HepG2 (cell line): ENCODE measurements around the gene MYL6. TPM values are rescaled to one million over a fixed set of nuclear protein-coding genes. Genes with fewer than 3 reads are reported as not detected.
A peak's percentile ranks its signal among the peaks of the same experiment; 100 is the strongest.

Experiments used
- GZF1 ChIP-seq: sonication (generic); formaldehyde crosslinking; IDR thresholded peaks from 2 replicates; pipeline ENCODE4 v1.5.1; 2020; ENCODE audit warnings: mild to moderate bottlenecking, missing genetic modification reagents
- HNF4G ChIP-seq, 2 experiments: sonication (generic) in 1 of 2; formaldehyde crosslinking in 1 of 2; IDR thresholded peaks; 2 replicates each; pipeline versions ENCODE4 v1.4.0 to v1.6.1; 2011 to 2020; ENCODE audit warnings: borderline replicate concordance in 2 of 2, low read depth in 2 of 2, mild to moderate bottlenecking in 2 of 2, low read length in 1 of 2, missing genetic modification reagents in 1 of 2, moderate library complexity in 1 of 2
- ZMYM2 ChIP-seq: sonication (generic); formaldehyde crosslinking; IDR thresholded peaks from 2 replicates; pipeline ENCODE4 v1.8.0; 2022; ENCODE audit warnings: mild to moderate bottlenecking, missing genetic modification reagents
- ZNF367 ChIP-seq: sonication (generic); formaldehyde crosslinking; IDR thresholded peaks from 2 replicates; pipeline ENCODE4 v1.4.0; 2020; ENCODE audit warnings: missing genetic modification reagents, borderline replicate concordance
- ZNF547 ChIP-seq: sonication (generic); formaldehyde crosslinking; IDR thresholded peaks from 2 replicates; pipeline ENCODE4 v1.5.1; 2020; ENCODE audit warnings: mild to moderate bottlenecking, missing genetic modification reagents
- ZNF839 ChIP-seq: sonication (generic); formaldehyde crosslinking; IDR thresholded peaks from 2 replicates; pipeline ENCODE4 v1.4.0; 2020; ENCODE audit warnings: missing genetic modification reagents, mild to moderate bottlenecking, borderline replicate concordance
- ZNF841 ChIP-seq: sonication (generic); formaldehyde crosslinking; IDR thresholded peaks from 2 replicates; pipeline ENCODE4 v1.8.1; 2023; ENCODE audit warnings: missing genetic modification reagents, borderline replicate concordance
- polyA plus RNA-seq, 8 experiments: library from polyadenylated mRNA; depleted of rRNA in 3 of 8; stranded (reverse) in 7 of 8; unstranded in 1 of 8; fragments of >200 nt; fragmentation: Illumina TruSeq in 4 of 8; extraction: Trizol in 4 of 8; gene quantifications; 2 replicates each; pipeline versions ENCODE4 v1.2.1 to v1.2.3, GENCODE V29; 2011 to 2016; ENCODE audit warnings: low read depth in 4 of 8, missing spikeins in 1 of 8, mixed read lengths in 1 of 8; ENCODE audit not compliant: insufficient read depth in 1 of 8
- total RNA-seq, 5 experiments: library from RNA; depleted of rRNA; stranded (reverse); fragments of >200 nt; fragmentation: Illumina TruSeq; extraction: Trizol; gene quantifications; 2 replicates each; pipeline ENCODE4 v1.2.3, GENCODE V29; 2016; ENCODE audit warnings: low read depth in 1 of 5
- TF ChIP-seq, protein P1 (sequence below): sonication (generic); formaldehyde crosslinking; IDR thresholded peaks from 2 replicates; pipeline ENCODE4 v1.5.0; 2020; ENCODE audit warnings: missing genetic modification reagents, mild to moderate bottlenecking, borderline replicate concordance
- TF ChIP-seq, protein P2 (sequence below): sonication (generic); formaldehyde crosslinking; IDR thresholded peaks from 2 replicates; pipeline ENCODE4 v1.5.0; 2020; ENCODE audit warnings: mild to moderate bottlenecking, missing genetic modification reagents
- TF ChIP-seq, protein P3 (sequence below): IDR thresholded peaks from 2 replicates; pipeline ENCODE4 v1.6.1; 2016; ENCODE audit warnings: low read depth
- TF ChIP-seq, protein P4 (sequence below), 2 experiments: fragments of 450-650 bp in 1 of 2; sonication (generic) in 1 of 2; formaldehyde crosslinking; IDR thresholded peaks; 2 replicates each; pipeline versions ENCODE4 v1.5.0 to v1.8.0; 2020 to 2022; ENCODE audit warnings: mild to moderate bottlenecking in 1 of 2, missing genetic modification reagents in 1 of 2
- TF ChIP-seq, protein P5 (sequence below): IDR thresholded peaks from 2 replicates; pipeline ENCODE4 v1.6.1; 2016; ENCODE audit warnings: low read depth, missing genetic modification reagents, missing compliant biosample characterization

The MYL6 gene
- total and polyA plus RNA-seq, 2 of the 13 experiments (the other 11 are each of a cell fraction or from before 2014, with no cell fraction given), result 1,127 to 1,192 TPM

DNA sequence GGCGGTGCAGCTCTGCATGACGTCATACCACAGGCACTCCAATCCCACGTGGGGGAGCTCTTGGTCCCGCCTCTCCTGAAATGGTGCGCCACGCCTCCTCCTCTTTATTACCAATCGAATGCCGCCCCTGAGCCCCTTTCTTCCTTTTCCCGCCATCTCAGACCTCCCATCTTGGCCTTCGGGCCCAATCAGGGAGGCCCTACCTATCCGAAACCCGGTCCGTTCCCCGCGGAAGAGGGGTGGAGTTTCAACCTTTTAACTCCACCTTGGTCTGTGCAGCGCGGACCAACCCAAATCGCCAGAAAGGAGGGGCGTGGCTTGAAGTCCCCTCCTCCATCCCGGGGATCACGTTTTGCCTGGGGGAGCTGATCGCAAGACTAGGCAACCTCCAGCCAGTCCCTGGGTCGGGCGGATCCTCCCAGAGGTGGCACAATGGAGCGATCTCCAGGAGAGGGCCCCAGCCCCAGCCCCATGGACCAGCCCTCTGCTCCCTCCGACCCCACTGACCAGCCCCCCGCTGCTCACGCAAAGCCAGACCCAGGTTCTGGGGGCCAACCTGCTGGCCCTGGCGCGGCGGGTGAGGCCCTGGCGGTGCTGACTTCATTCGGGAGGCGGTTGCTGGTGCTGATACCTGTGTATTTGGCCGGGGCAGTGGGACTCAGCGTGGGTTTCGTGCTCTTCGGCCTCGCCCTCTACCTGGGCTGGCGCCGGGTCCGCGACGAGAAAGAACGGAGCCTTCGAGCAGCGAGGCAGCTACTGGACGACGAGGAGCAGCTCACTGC lies 30.1 kb upstream of the MYL6 start, which contains the start of gene ESYT1 (continued):
- TF ChIP-seq, protein P1, sequence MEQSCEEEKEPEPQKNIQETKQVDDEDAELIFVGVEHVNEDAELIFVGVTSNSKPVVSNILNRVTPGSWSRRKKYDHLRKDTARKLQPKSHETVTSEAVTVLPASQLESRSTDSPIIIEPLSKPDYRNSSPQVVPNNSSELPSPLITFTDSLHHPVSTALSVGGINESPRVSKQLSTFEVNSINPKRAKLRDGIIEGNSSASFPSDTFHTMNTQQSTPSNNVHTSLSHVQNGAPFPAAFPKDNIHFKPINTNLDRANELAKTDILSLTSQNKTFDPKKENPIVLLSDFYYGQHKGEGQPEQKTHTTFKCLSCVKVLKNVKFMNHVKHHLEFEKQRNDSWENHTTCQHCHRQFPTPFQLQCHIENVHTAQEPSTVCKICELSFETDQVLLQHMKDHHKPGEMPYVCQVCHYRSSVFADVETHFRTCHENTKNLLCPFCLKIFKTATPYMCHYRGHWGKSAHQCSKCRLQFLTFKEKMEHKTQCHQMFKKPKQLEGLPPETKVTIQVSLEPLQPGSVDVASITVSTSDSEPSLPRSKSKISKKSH (CRISPR knock-in tag), result no peak; the same call in 1 of the 2 replicates
- TF ChIP-seq, protein P2, sequence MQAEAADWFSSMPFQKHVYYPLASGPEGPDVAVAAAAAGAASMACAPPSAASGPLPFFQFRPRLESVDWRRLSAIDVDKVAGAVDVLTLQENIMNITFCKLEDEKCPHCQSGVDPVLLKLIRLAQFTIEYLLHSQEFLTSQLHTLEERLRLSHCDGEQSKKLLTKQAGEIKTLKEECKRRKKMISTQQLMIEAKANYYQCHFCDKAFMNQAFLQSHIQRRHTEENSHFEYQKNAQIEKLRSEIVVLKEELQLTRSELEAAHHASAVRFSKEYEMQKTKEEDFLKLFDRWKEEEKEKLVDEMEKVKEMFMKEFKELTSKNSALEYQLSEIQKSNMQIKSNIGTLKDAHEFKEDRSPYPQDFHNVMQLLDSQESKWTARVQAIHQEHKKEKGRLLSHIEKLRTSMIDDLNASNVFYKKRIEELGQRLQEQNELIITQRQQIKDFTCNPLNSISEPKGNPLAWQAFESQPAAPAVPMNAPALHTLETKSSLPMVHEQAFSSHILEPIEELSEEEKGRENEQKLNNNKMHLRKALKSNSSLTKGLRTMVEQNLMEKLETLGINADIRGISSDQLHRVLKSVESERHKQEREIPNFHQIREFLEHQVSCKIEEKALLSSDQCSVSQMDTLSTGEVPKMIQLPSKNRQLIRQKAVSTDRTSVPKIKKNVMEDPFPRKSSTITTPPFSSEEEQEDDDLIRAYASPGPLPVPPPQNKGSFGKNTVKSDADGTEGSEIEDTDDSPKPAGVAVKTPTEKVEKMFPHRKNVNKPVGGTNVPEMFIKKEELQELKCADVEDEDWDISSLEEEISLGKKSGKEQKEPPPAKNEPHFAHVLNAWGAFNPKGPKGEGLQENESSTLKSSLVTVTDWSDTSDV (CRISPR knock-in tag), result 0 out of 2 replicates have a peak, but pooled peaks have one; percentile 55
- no peak for TF ChIP-seq ZMYM2 (CRISPR knock-in tag)
- TF ChIP-seq, protein P3, sequence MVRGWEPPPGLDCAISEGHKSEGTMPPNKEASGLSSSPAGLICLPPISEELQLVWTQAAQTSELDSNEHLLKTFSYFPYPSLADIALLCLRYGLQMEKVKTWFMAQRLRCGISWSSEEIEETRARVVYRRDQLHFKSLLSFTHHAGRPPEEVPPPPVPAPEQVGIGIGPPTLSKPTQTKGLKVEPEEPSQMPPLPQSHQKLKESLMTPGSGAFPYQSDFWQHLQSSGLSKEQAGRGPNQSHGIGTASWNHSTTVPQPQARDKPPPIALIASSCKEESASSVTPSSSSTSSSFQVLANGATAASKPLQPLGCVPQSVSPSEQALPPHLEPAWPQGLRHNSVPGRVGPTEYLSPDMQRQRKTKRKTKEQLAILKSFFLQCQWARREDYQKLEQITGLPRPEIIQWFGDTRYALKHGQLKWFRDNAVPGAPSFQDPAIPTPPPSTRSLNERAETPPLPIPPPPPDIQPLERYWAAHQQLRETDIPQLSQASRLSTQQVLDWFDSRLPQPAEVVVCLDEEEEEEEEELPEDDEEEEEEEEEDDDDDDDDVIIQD (CRISPR knock-in tag), result no peak
- TF ChIP-seq, protein P4, sequence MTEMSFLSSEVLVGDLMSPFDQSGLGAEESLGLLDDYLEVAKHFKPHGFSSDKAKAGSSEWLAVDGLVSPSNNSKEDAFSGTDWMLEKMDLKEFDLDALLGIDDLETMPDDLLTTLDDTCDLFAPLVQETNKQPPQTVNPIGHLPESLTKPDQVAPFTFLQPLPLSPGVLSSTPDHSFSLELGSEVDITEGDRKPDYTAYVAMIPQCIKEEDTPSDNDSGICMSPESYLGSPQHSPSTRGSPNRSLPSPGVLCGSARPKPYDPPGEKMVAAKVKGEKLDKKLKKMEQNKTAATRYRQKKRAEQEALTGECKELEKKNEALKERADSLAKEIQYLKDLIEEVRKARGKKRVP (CRISPR knock-in tag; IDR thresholded peaks at IDR 0.05), result 0 out of 4 replicates have a peak, but pooled peaks of 1 of the 2 experiments have one; percentile 17
- TF ChIP-seq ZNF547 (CRISPR knock-in tag), result peak; percentile 73; the same call in 1 of the 2 replicates
- TF ChIP-seq GZF1 (CRISPR knock-in tag), result peak; percentile 40; the same call in 1 of the 2 replicates
- TF ChIP-seq HNF4G (IDR thresholded peaks at IDR 0.05; ENCODE audit: borderline replicate concordance, low read depth, low read length), result no peak
- TF ChIP-seq HNF4G (CRISPR knock-in tag; IDR thresholded peaks at IDR 0.05; ENCODE audit: borderline replicate concordance, low read depth), result no peak
- no peak for TF ChIP-seq ZNF367 (CRISPR knock-in tag)
- TF ChIP-seq ZNF839, result no peak
- no peak for TF ChIP-seq ZNF841 (CRISPR knock-in tag)
- TF ChIP-seq, protein P5, sequence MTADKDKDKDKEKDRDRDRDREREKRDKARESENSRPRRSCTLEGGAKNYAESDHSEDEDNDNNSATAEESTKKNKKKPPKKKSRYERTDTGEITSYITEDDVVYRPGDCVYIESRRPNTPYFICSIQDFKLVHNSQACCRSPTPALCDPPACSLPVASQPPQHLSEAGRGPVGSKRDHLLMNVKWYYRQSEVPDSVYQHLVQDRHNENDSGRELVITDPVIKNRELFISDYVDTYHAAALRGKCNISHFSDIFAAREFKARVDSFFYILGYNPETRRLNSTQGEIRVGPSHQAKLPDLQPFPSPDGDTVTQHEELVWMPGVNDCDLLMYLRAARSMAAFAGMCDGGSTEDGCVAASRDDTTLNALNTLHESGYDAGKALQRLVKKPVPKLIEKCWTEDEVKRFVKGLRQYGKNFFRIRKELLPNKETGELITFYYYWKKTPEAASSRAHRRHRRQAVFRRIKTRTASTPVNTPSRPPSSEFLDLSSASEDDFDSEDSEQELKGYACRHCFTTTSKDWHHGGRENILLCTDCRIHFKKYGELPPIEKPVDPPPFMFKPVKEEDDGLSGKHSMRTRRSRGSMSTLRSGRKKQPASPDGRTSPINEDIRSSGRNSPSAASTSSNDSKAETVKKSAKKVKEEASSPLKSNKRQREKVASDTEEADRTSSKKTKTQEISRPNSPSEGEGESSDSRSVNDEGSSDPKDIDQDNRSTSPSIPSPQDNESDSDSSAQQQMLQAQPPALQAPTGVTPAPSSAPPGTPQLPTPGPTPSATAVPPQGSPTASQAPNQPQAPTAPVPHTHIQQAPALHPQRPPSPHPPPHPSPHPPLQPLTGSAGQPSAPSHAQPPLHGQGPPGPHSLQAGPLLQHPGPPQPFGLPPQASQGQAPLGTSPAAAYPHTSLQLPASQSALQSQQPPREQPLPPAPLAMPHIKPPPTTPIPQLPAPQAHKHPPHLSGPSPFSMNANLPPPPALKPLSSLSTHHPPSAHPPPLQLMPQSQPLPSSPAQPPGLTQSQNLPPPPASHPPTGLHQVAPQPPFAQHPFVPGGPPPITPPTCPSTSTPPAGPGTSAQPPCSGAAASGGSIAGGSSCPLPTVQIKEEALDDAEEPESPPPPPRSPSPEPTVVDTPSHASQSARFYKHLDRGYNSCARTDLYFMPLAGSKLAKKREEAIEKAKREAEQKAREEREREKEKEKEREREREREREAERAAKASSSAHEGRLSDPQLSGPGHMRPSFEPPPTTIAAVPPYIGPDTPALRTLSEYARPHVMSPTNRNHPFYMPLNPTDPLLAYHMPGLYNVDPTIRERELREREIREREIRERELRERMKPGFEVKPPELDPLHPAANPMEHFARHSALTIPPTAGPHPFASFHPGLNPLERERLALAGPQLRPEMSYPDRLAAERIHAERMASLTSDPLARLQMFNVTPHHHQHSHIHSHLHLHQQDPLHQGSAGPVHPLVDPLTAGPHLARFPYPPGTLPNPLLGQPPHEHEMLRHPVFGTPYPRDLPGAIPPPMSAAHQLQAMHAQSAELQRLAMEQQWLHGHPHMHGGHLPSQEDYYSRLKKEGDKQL (CRISPR knock-in tag), result no peak; the same call in 1 of the 2 replicates
